Cardiac muscle cell (in vitro differentiated cells and primary cell): ENCODE results near the gene CACNA2D1. TPM values are rescaled to one million over a fixed set of nuclear protein-coding genes. Genes with fewer than 3 reads are reported as not detected.

Experiments used
- DNase-seq, 2 donors: peaks; one replicate each; pipeline versions ENCODE4 v3.0.0 to v3.0.0-alpha.2; 2010 to 2017; ENCODE audit warnings: low read depth in 1 of 2, low spot score in 1 of 2
- H3K27ac ChIP-seq: fragments of 200-600 bp; sonication (generic); 2 replicates; pipeline ENCODE4 v1.5.1; 2016
- H3K27me3 ChIP-seq: fragments of 200-600 bp; sonication (generic); 2 replicates; pipeline ENCODE4 v1.6.0; 2016; ENCODE audit warnings: control low read depth
- H3K36me3 ChIP-seq: fragments of 200-600 bp; sonication (generic); 2 replicates; pipeline ENCODE4 v1.5.1; 2016; ENCODE audit warnings: control low read depth
- H3K4me1 ChIP-seq: fragments of 200-600 bp; sonication (generic); 2 replicates; pipeline ENCODE4 v1.8.1; 2017; ENCODE audit warnings: low read depth, mild to moderate bottlenecking, mixed run types
- H3K4me3 ChIP-seq: fragments of 200-600 bp; sonication (generic); 2 replicates; pipeline ENCODE4 v1.5.1; 2016; ENCODE audit warnings: mild to moderate bottlenecking
- H3K9me3 ChIP-seq: fragments of 200-600 bp; sonication (generic); 2 replicates; pipeline ENCODE4 v1.5.1; 2017; ENCODE audit warnings: low read depth, mild to moderate bottlenecking, control low read depth
- polyA plus RNA-seq: library from polyadenylated mRNA; unstranded; fragments of >200 nt; fragmentation: Nextera tagmentation; extraction: Ambion mirVana; gene quantifications from 2 replicates; pipeline ENCODE4 v1.2.1, GENCODE V29; 2016
- total RNA-seq: library from RNA; depleted of rRNA; stranded (reverse); fragments of >200 nt; gene quantifications from 2 replicates; pipeline ENCODE4 v1.2.3, GENCODE V29; 2016
- TF ChIP-seq, protein P1 (sequence below): IDR thresholded peaks from 2 replicates; pipeline ENCODE4 v1.5.1; 2012; ENCODE audit warnings: low read depth, mild to moderate bottlenecking, low read length

Gene CACNA2D1
- total and polyA plus RNA-seq, 2 experiments from 2014 or later, result 4.5 to 20.3 TPM

DNA sequence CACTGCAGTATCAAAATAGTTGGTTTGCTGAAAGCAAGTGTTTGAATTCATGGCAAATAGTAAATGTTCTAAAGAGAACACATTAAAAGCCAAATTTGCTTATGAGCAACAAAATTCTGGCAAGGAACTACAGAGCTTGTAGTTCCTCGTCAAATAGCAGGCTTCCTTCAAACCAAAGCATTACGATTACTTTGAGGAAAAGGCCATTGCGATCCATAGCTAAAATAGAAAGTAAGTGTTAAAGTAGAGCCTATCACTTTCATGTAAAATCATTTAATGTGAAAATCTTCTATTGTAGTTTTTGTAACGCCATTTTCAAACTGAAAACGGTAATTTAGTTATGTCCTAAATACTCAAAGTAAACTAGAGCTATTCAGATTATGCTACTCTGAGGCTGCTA is 20.1 kb downstream of the CACNA2D1 start:
- H3K36me3 ChIP-seq, result no peaks in the 10 kb centered on the region
- H3K27ac ChIP-seq, result no peak overlapping the region
- no peaks in the 10 kb centered on the region for H3K27me3 ChIP-seq
- H3K9me3 ChIP-seq, result no peaks in the 10 kb centered on the region
- TF ChIP-seq, protein P1, sequence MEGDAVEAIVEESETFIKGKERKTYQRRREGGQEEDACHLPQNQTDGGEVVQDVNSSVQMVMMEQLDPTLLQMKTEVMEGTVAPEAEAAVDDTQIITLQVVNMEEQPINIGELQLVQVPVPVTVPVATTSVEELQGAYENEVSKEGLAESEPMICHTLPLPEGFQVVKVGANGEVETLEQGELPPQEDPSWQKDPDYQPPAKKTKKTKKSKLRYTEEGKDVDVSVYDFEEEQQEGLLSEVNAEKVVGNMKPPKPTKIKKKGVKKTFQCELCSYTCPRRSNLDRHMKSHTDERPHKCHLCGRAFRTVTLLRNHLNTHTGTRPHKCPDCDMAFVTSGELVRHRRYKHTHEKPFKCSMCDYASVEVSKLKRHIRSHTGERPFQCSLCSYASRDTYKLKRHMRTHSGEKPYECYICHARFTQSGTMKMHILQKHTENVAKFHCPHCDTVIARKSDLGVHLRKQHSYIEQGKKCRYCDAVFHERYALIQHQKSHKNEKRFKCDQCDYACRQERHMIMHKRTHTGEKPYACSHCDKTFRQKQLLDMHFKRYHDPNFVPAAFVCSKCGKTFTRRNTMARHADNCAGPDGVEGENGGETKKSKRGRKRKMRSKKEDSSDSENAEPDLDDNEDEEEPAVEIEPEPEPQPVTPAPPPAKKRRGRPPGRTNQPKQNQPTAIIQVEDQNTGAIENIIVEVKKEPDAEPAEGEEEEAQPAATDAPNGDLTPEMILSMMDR, result no peak
- no peak overlapping the region for H3K4me3 ChIP-seq
- DNase-seq, result no peak
- H3K4me1 ChIP-seq, result no peaks in the 10 kb centered on the region

DNA sequence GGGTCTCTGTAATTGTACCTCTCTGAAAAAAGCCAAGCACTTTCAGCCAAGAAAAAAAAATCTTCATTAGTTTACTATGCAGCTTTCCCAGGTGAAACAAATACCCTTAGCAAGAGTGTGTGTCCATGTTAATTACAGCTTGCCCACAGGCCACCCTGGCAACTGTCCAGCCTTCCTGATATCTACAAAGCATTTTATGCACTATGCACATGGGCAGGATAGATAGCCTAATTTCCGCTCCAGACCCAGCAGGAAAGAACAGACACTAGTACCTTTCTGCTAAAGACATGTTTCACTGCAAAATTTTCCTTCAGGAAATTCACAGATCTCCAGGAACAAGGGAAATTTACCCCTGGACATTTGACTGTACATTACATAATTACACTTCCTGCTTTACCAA is 24.4 kb downstream of the CACNA2D1 start:
- Histone ChIP-seq H3K27me3 (no peaks in the 10 kb centered on the region), H3K4me1 (no peaks in the 10 kb centered on the region), H3K9me3 (no peaks in the 10 kb centered on the region), H3K27ac (no peak overlapping the region), H3K4me3 (no peak overlapping the region), H3K36me3 (no peaks in the 10 kb centered on the region)
- peak in 1 of 2 donors; percentile 39 for DNase-seq
- TF ChIP-seq, protein P1, result no peak

DNA sequence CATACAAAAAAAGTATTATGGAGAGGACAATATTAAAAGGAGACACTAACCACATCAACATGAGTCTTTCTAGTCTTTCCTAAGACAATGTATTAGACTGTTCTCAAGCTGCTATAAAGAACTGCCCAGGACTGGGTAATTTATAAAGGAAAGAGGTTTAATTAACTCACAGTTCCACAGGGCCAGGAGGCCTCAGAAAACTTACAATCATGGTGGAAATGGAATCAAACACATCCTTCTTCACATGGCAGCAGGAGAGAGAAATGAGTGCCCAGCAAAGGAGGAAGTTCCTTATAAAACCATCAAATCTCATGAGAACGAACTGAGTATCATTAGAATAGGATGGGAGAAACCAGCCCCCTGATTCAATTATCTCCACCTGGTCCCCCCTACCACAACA is 25.7 kb downstream of the CACNA2D1 start:
- TF ChIP-seq, protein P1, result no peak
- H3K4me3 ChIP-seq, result no peak overlapping the region
- no peak overlapping the region for H3K27ac ChIP-seq
- no peak for DNase-seq
- H3K27me3 ChIP-seq, result no peaks in the 10 kb centered on the region
- H3K4me1 ChIP-seq, result peaks cover 5% of the 10 kb centered on the region
- H3K9me3 ChIP-seq, result no peaks in the 10 kb centered on the region
- no peaks in the 10 kb centered on the region for H3K36me3 ChIP-seq

DNA sequence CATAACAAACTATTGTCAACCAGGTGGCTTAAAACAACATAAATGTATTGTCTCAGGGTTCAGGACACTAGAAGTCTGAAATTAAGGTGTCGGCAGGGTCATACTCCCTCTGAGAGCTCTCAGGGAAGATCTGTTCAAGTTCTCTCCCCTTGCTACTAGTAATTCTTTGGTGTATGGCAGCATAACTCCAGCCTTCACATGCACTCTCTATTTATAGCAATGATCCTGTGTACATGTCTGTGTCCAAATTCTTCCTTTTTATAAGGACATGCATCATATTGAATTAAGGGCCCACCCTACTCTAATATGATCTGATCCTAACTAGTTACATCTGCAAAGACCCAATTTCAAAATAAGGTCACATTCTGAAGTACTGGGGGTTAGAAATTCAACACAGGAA is 27.2 kb downstream of the CACNA2D1 start:
- Histone ChIP-seq H3K36me3 (no peaks in the 10 kb centered on the region), H3K9me3 (no peaks in the 10 kb centered on the region), H3K27me3 (no peaks in the 10 kb centered on the region), H3K27ac (no peak overlapping the region), H3K4me1 (peaks cover 15% of the 10 kb centered on the region), H3K4me3 (no peak overlapping the region)
- DNase-seq, result no peak
- TF ChIP-seq, protein P1, result no peak

DNA sequence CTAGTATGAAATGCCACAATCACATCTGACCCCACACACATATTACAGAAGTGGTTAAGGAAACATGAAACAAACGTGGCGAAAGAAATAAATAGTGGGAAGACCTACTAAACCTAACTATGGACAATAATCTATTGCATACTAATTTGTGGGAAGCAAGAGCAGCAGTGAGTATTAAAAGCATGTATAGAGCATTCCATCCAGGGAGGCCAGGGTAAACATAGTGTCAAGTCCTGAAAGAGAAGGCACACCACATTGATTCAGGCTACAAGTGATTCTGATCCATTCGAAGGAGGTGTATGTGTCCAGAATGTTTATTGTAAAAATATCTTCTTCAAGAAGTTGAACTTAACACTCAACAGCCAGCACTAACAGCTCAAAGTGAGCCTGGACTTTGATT is 29.2 kb downstream of the CACNA2D1 start:
- Histone ChIP-seq H3K4me1 (peaks cover 32% of the 10 kb centered on the region), H3K36me3 (no peaks in the 10 kb centered on the region), H3K9me3 (no peaks in the 10 kb centered on the region), H3K27me3 (no peaks in the 10 kb centered on the region), H3K4me3 (no peak overlapping the region), H3K27ac (no peak overlapping the region)
- TF ChIP-seq, protein P1, result no peak
- no peak for DNase-seq

DNA sequence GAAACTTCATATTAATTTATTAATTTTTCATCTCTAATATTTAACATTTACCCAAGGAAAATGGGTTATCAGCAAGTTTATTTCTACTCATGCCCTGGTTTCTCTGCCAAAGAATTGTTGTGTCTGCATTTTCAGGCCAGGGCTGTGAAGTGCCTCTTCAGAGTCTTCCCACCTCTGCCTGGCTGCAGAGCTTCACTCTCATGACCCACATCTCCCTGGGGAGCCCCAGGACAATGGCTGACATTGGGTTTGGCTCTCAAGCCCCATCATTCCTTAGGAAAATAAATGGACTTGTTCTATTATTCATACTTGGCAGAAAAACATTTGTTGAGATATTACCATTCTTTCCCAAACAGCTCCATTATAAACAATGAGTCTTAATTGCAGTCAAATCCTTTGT is 30.3 kb downstream of the CACNA2D1 start:
- Histone ChIP-seq H3K9me3 (no peaks in the 10 kb centered on the region), H3K4me3 (no peak overlapping the region), H3K27ac (no peak overlapping the region), H3K27me3 (no peaks in the 10 kb centered on the region), H3K36me3 (no peaks in the 10 kb centered on the region), H3K4me1 (peaks cover 32% of the 10 kb centered on the region)
- DNase-seq, result peak in 1 of 2 donors; percentile 33
- TF ChIP-seq, protein P1, result no peak
